Activated CD4-positive, alpha-beta memory T cell treated with anti-CD3 and anti-CD28 coated beads for 36 hours (primary cell): ENCODE data around the gene MCM9. TPM values are rescaled to one million over a fixed set of nuclear protein-coding genes. Genes with fewer than 3 reads are reported as not detected.
"Not testable (repeated sequence)": the region's sequence is repeated elsewhere in the genome, so short reads cannot be mapped to it uniquely, and the experiment has no call there.

Experiments
- CTCF ChIA-PET: fragments of 350-600 bp; sonication (Branson Sonifier 250); formaldehyde crosslinking; loops from one replicate; lab custom pipeline; 2021; ENCODE audit warnings: antibody characterized with exemption, inconsistent platforms; lab: Charles Lee
- POLR2A ChIA-PET: fragments of 350-600 bp; sonication (Branson Sonifier 250); formaldehyde crosslinking; loops from one replicate; lab custom pipeline; 2021; ENCODE audit warnings: antibody characterized with exemption; lab: Charles Lee
- DNase-seq: peaks from one replicate; pipeline ENCODE4 v3.0.0-alpha.2; 2020
- H3K27ac Mint-ChIP-seq: one replicate; pipeline ENCODE4 v1.8.0; 2021; ENCODE audit warnings: mixed read lengths
- H3K27me3 Mint-ChIP-seq: one replicate; pipeline ENCODE4 v1.8.0; 2021; ENCODE audit warnings: mixed read lengths
- H3K36me3 Mint-ChIP-seq: one replicate; pipeline ENCODE4 v1.8.0; 2021; ENCODE audit warnings: mixed read lengths
- H3K4me1 Mint-ChIP-seq: one replicate; pipeline ENCODE4 v1.8.0; 2021; ENCODE audit warnings: low read depth, mixed read lengths
- H3K4me3 Mint-ChIP-seq: one replicate; pipeline ENCODE4 v1.8.0; 2021; ENCODE audit warnings: mild to moderate bottlenecking, mixed read lengths
- H3K9me3 Mint-ChIP-seq: one replicate; pipeline ENCODE4 v1.8.0; 2021; ENCODE audit warnings: mixed read lengths
- intact Hi-C: fragments of 100-400 bp; cut with micrococcal nuclease; formaldehyde crosslinking; loops from one replicate; pipeline ENCODE4 v1.15.1; 2023
- total RNA-seq, 2 experiments: library from RNA; stranded (reverse); gene quantifications; one replicate each; pipeline ENCODE4 v1.2.3, GENCODE V29; 2021

The MCM9 gene
- total RNA-seq, 2 experiments from 2014 or later: 14.4 to 14.7 TPM

DNA sequence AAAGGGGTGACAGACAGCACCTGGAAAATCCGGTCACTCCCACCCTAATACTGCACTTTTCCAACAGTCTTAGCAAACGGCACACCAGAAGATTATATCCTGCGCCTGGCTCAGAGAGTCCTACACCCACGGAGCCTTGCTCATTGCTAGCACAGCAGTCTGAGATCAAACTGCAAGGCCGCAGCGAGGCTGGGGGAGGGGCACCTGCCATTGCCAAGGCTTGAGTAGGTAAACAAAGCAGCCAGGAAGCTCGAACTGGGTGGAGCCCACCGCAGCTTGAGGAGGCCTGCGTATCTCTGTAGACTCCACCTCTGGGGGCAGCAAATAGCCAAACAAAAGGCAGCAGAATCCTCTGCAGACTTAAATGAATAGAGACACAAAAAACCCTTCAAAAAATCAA, 138.4 kb downstream of the MCM9 start:
- intact Hi-C loops: loop anchor here (1.0 kb wide), 2 partner anchors 8 to 70 kb away; no protein-coding TSS in a partner anchor
- H3K27ac Mint-ChIP-seq: peak overlapping the region; percentile 81
- CTCF ChIA-PET: interaction anchor here (1.0 to 1.7 kb wide), 4 partner anchors 16 to 231 kb away, joined by 3 to 4 read pairs (median 4); no protein-coding TSS in a partner anchor
- peak overlapping the region; percentile 2 for H3K4me3 Mint-ChIP-seq
- H3K27me3 Mint-ChIP-seq, POLR2A ChIA-PET: not testable (repeated sequence)
- H3K36me3 Mint-ChIP-seq: peaks cover 21% of the 10 kb centered on the region
- DNase-seq: peak; percentile 92
- H3K9me3 Mint-ChIP-seq: peaks cover 28% of the 10 kb centered on the region
- H3K4me1 Mint-ChIP-seq: peaks cover 34% of the 10 kb centered on the region

DNA sequence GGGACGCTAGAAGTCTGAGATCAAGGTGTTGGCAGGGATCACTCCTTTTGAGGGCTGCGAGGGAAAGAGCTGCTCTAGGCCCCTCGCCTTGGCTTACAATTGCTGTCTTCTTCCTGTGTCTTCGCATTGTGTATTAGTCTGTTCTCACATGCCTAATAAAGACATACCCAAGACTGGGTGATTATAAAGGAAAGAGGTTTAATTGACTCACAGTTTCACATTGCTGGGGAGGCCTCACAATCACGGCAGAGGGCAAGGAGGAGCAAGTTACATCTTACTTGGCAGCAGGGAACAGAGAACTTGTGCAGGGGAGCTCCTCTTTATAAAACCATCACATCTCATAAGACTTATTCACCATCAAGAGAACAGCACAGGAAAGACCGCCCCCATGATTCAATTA, 143.5 kb downstream of the MCM9 start:
- H3K27ac Mint-ChIP-seq: peak overlapping the region; percentile 39
- no peak overlapping the region for H3K4me3 Mint-ChIP-seq
- peak; percentile 42 for DNase-seq
- POLR2A ChIA-PET: interaction anchor here (1.5 kb wide), 1 partner anchor 82 kb away, joined by 5 read pairs; no protein-coding TSS in a partner anchor
- H3K27me3 Mint-ChIP-seq: no peaks in the 10 kb centered on the region
- intact Hi-C loops: no loop called here
- CTCF ChIA-PET: interaction anchor here (0.5 to 3.0 kb wide), 3 partner anchors 9 to 226 kb away, joined by 3 to 23 read pairs (median 5); no protein-coding TSS in a partner anchor
- H3K9me3 Mint-ChIP-seq: peaks cover 24% of the 10 kb centered on the region
- H3K36me3 Mint-ChIP-seq: peaks cover 21% of the 10 kb centered on the region
- H3K4me1 Mint-ChIP-seq: peaks cover 40% of the 10 kb centered on the region

- POLR2A ChIA-PET: no interaction called here
- intact Hi-C loops: no loop called here
- Mint-ChIP-seq H3K9me3 (peaks cover 15% of the 10 kb centered on the region), H3K4me3 (no peak overlapping the region), H3K27ac (no peak overlapping the region), H3K4me1 (peaks cover 32% of the 10 kb centered on the region), H3K36me3 (peaks cover 12% of the 10 kb centered on the region), H3K27me3 (no peaks in the 10 kb centered on the region)
- CTCF ChIA-PET: interaction anchor here (1.0 to 3.0 kb wide), 3 partner anchors 10 to 169 kb away, joined by 3 to 23 read pairs (median 5); no protein-coding TSS in a partner anchor
- DNase-seq: no peak
These were observed 145.0 kb downstream of the MCM9 start for GRCh38 chr6:118789954-118790353.

DNA sequence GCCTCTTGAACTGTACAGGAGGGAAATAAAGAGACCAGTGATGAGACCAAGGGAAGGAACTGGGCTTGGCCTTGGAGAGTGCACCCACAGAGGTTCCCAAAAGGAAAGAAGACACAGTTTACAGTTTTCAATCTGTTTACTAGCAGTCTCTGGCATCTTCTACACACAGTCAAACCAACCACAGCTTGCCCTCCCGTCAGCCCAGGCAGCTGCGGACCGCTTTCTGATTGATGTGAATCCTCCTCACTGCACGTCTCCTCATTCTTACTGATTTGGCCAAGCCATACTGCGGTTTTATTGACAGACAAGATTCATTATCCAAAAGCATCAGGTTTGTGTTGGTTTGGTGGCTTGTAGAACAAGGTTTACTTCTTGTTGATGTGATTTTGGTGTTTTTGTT, 145.5 kb downstream of the MCM9 start:
- ChIA-PET POLR2A (no interaction called here), CTCF (interaction anchor here (3.0 kb wide), 1 partner anchor 11 kb away, joined by 23 read pairs; no protein-coding TSS in a partner anchor)
- intact Hi-C loops: no loop called here
- no peak for DNase-seq
- Mint-ChIP-seq H3K27ac (no peak overlapping the region), H3K27me3 (no peaks in the 10 kb centered on the region), H3K4me1 (peaks cover 32% of the 10 kb centered on the region), H3K9me3 (peaks cover 15% of the 10 kb centered on the region), H3K4me3 (no peak overlapping the region), H3K36me3 (peaks cover 12% of the 10 kb centered on the region)

DNA sequence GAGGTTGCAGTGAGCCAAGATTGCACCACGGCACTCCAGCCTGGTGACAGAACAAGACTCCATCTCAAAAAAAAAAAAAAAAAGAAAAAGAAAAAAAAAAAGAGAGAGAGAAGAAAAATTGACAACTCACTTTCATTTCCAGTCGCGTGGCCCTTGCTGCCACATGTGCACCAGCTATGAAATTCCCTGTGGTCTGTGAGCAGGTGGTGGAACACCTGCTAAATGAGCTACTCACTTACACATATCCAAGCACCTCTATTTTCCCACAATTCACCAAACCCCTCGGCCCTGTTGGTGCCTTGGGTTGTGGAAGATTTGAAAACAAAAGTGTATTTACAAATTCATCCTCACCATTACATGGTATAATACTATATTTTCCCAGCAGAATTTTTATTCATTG, 146.3 kb downstream of the MCM9 start:
- H3K27ac Mint-ChIP-seq: no peak overlapping the region

GRCh38 chr6:118787724-118788423, 147.1 kb downstream of the MCM9 start:
- ChIA-PET CTCF (interaction anchor here (0.7 to 1.7 kb wide), 5 partner anchors 11 to 323 kb away, joined by 3 to 10 read pairs (median 5); no protein-coding TSS in a partner anchor), POLR2A (no interaction called here)
- H3K27ac Mint-ChIP-seq: peak overlapping the region; percentile 40
- H3K27me3 Mint-ChIP-seq: no peaks in the 10 kb centered on the region
- peaks cover 12% of the 10 kb centered on the region for H3K36me3 Mint-ChIP-seq
- DNase-seq: peak; percentile 37
- no peak overlapping the region for H3K4me3 Mint-ChIP-seq
- H3K4me1 Mint-ChIP-seq: peaks cover 32% of the 10 kb centered on the region
- H3K9me3 Mint-ChIP-seq: peaks cover 15% of the 10 kb centered on the region
- intact Hi-C loops: loop anchor here (1.0 kb wide), 2 partner anchors 8 to 12 kb away; no protein-coding TSS in a partner anchor

More for the DNA sequence above, 146.3 kb downstream of the MCM9 start:
- Mint-ChIP-seq H3K4me3 (no peak overlapping the region), H3K27me3 (no peaks in the 10 kb centered on the region), H3K36me3 (peaks cover 12% of the 10 kb centered on the region), H3K9me3 (peaks cover 15% of the 10 kb centered on the region), H3K4me1 (peaks cover 32% of the 10 kb centered on the region)
- intact Hi-C loops: loop anchor here (1.0 kb wide), 2 partner anchors 8 to 12 kb away; no protein-coding TSS in a partner anchor
- ChIA-PET CTCF (interaction anchor here (1.6 to 1.7 kb wide), 2 partner anchors 11 to 12 kb away, joined by 9 to 10 read pairs; no protein-coding TSS in a partner anchor), POLR2A (no interaction called here)
- no peak for DNase-seq

- POLR2A ChIA-PET: no interaction called here
- CTCF ChIA-PET: interaction anchor here (0.7 to 1.7 kb wide), 6 partner anchors 10 to 324 kb away, joined by 3 to 10 read pairs (median 4); no protein-coding TSS in a partner anchor
- peaks cover 6% of the 10 kb centered on the region for H3K9me3 Mint-ChIP-seq
These were observed 148.1 kb downstream of the MCM9 start for GRCh38 chr6:118786596-118787453.

GRCh38 chr6:118785601-118786000, 149.4 kb downstream of the MCM9 start:
- H3K9me3 Mint-ChIP-seq: no peaks in the 10 kb centered on the region
- no peak for DNase-seq
- ChIA-PET CTCF (no interaction called here), POLR2A (no interaction called here)
- no peak overlapping the region for H3K27ac Mint-ChIP-seq
- intact Hi-C loops: no loop called here
- H3K4me3 Mint-ChIP-seq: no peak overlapping the region
- peaks cover 20% of the 10 kb centered on the region for H3K4me1 Mint-ChIP-seq
- H3K36me3 Mint-ChIP-seq: no peaks in the 10 kb centered on the region
- H3K27me3 Mint-ChIP-seq: no peaks in the 10 kb centered on the region

More at GRCh38 chr6:118786596-118787453, 148.1 kb downstream of the MCM9 start:
- intact Hi-C loops: no loop called here
- Mint-ChIP-seq H3K4me1 (peaks cover 28% of the 10 kb centered on the region), H3K4me3 (no peak overlapping the region), H3K27ac (no peak overlapping the region), H3K36me3 (peaks cover 5% of the 10 kb centered on the region), H3K27me3 (no peaks in the 10 kb centered on the region)
- no peak for DNase-seq

DNA sequence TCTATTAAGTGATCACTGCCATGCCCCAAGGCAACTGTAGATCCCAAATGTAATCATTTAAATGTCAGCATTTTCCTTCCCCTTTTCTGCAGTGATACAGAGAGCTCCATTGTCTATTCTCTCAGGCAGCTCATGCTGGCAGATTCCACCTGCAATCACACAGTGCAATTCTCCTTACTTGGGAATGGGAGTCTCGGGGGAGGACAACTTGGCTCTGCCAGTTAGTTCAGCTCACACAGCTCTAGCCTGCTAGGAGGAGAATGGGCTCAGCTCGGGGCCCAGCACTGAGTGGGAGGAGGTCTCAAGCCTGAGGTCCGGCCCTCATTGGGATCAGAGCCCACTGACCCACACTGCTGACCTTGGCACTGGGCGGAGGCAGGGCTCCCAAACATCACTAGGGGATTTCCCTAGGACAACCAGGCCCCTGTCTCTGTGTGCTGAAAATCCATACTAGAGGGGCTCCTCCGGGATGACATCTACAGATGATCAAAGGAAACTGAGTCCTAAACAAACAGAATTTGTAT, 150.3 kb downstream of the MCM9 start:
- ChIA-PET CTCF (no interaction called here), POLR2A (no interaction called here)
- DNase-seq: no peak
- H3K36me3 Mint-ChIP-seq: no peaks in the 10 kb centered on the region
- no peaks in the 10 kb centered on the region for H3K27me3 Mint-ChIP-seq
- no peak overlapping the region for H3K4me3 Mint-ChIP-seq
- H3K27ac Mint-ChIP-seq: no peak overlapping the region
- H3K9me3 Mint-ChIP-seq: no peaks in the 10 kb centered on the region
- H3K4me1 Mint-ChIP-seq: peaks cover 18% of the 10 kb centered on the region
- intact Hi-C loops: no loop called here

- peaks cover 15% of the 10 kb centered on the region for H3K4me1 Mint-ChIP-seq
- no peaks in the 10 kb centered on the region for H3K36me3 Mint-ChIP-seq
- H3K9me3 Mint-ChIP-seq: no peaks in the 10 kb centered on the region
- ChIA-PET POLR2A (no interaction called here), CTCF (interaction anchor here (0.9 kb wide), 1 partner anchor 16 kb away, joined by 4 read pairs; no protein-coding TSS in a partner anchor)
- no peak for DNase-seq
- H3K27ac Mint-ChIP-seq: no peak overlapping the region
- intact Hi-C loops: no loop called here
- H3K4me3 Mint-ChIP-seq: no peak overlapping the region
- H3K27me3 Mint-ChIP-seq: no peaks in the 10 kb centered on the region
These were observed 150.9 kb downstream of the MCM9 start for GRCh38 chr6:118783931-118784550.

DNA sequence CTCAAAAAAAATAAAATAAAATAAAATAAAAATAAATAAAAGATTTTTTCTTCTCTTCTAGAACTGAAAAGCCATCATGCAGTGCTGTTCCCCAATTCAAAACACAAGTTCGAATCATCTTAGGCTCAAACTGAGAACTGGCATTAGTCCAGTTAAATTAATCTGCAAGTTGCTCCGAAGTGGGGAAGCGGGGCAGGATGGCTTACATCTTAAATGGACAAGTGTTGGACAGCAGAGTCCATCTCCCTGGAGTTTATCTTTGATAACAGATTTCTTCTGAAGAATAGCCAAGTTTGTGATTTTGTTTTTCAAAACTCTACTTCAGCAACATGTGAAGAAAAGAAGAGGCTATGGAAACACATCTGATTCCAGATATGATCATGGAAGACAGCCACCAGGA, 152.3 kb downstream of the MCM9 start:
- intact Hi-C loops: no loop called here
- Mint-ChIP-seq H3K4me1 (peaks cover 8% of the 10 kb centered on the region), H3K27me3 (no peaks in the 10 kb centered on the region), H3K4me3 (no peak overlapping the region), H3K36me3 (no peaks in the 10 kb centered on the region), H3K9me3 (no peaks in the 10 kb centered on the region), H3K27ac (no peak overlapping the region)
- POLR2A ChIA-PET: no interaction called here
- DNase-seq: no peak
- CTCF ChIA-PET: no interaction called here
